HuH-7.5 (cell line): ENCODE data around the gene FAM151B.
"Not testable (repeated sequence)": the region's sequence is repeated elsewhere in the genome, so short reads cannot be mapped to it uniquely, and the experiment has no call there.

Experiments used
- DNase-seq: peaks from one replicate; pipeline ENCODE4 v3.0.0; 2011; ENCODE audit warnings: low spot score

FAM151B gene

GRCh38 chr5:80487829-80488721 is at the start of gene FAM151B:
TSS of gene FAM151B (plus strand) at chr5:80488100. CDS start at chr5:80488124, 24 bp downstream.
- DNase-seq: peak; percentile 61

- DNase-seq: no peak
These were observed 49.2 kb upstream of the FAM151B start for GRCh38 chr5:80438739-80439138.

- DNase-seq: no peak
These were observed 48.7 kb upstream of the FAM151B start for GRCh38 chr5:80439213-80439612.

- no peak for DNase-seq
These were observed 45.2 kb upstream of the FAM151B start for GRCh38 chr5:80442742-80443141.

GRCh38 chr5:80453366-80453765 is 34.5 kb upstream of the FAM151B start:
- no peak for DNase-seq

GRCh38 chr5:80463269-80463668 is 24.6 kb upstream of the FAM151B start:
- DNase-seq: no peak

- no peak for DNase-seq
These were observed 21.0 kb upstream of the FAM151B start for GRCh38 chr5:80466669-80467485.

- no peak for DNase-seq
These were observed 19.8 kb upstream of the FAM151B start for GRCh38 chr5:80468131-80468530.

GRCh38 chr5:80470631-80471030 is 17.3 kb upstream of the FAM151B start:
- not testable (repeated sequence) for DNase-seq

- DNase-seq: peak; percentile 12
These were observed 13.0 kb upstream of the FAM151B start for GRCh38 chr5:80474929-80475328.

- DNase-seq: no peak
These were observed 8.2 kb upstream of the FAM151B start for GRCh38 chr5:80479713-80480112.

GRCh38 chr5:80480354-80480753 is 7.5 kb upstream of the FAM151B start:
- no peak for DNase-seq

GRCh38 chr5:80481019-80481893 is 6.6 kb upstream of the FAM151B start:
- DNase-seq: peak; percentile 19

GRCh38 chr5:80482578-80482977 is 5.3 kb upstream of the FAM151B start:
- DNase-seq: no peak

- no peak for DNase-seq
These were observed 4.2 kb upstream of the FAM151B start for GRCh38 chr5:80483636-80484232.

GRCh38 chr5:80487444-80487828 is 464 bp upstream of the FAM151B start:
- DNase-seq: no peak

GRCh38 chr5:80491296-80491695 is 3.4 kb downstream of the FAM151B start:
- DNase-seq: no peak

GRCh38 chr5:80492741-80493140 is 4.8 kb downstream of the FAM151B start:
- no peak for DNase-seq

GRCh38 chr5:80493443-80493842 is 5.5 kb downstream of the FAM151B start:
- DNase-seq: not testable (repeated sequence)

GRCh38 chr5:80495891-80496290 is 8.0 kb downstream of the FAM151B start:
- DNase-seq: no peak

- DNase-seq: no peak
These were observed 14.9 kb downstream of the FAM151B start for GRCh38 chr5:80502800-80503199.

- DNase-seq: no peak
These were observed 15.7 kb downstream of the FAM151B start for GRCh38 chr5:80503641-80504040.
